Measurements from ENCODE around the gene ZER1.

The ZER1 gene

DNA sequence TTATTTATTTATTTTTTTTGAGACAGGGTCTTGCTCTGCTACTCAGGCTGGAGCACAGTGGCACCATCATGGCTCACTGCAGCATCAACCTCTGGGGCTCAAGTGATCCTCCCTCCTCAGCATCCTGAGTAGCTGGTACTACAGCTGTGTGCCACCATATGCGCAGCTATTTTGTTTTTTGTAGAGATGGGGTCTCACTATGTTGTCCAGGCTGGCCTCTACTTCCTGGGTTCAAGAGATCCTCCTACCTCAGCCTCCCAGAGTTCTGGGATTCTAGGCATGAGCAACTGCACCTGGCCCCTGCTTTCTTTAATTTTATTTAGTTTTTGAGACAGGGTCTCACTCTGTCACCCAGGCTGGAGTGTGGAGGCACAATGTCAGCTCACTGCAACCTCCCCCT is 28.3 kb downstream of the ZER1 start:
- DNase-seq (ENCODE audit: low read depth in 3 of 3, low spot score in 1 of 3), result no peak

DNA sequence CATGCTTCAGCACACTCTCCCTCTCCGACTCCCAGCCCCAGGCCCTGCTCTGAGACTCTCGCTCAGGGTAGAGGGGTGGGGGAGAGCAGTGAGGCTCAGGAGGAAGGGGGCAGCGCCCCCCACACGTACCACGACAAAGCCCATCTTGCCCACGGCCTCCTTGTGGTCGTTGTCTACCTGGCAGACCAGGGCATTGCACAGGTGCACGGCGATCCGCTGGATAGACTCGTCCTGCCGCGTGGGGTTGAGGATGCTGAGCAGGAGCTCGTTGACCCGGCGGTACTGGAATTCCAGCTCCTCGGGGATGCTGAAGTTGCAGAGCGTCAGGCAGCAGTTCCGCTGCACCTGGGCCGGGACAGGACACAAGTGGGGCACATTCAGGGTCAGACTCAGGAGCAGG is 29.3 kb downstream of the ZER1 start:
- DNase-seq (ENCODE audit: low read depth in 3 of 3, low spot score in 1 of 3), result no peak

DNA sequence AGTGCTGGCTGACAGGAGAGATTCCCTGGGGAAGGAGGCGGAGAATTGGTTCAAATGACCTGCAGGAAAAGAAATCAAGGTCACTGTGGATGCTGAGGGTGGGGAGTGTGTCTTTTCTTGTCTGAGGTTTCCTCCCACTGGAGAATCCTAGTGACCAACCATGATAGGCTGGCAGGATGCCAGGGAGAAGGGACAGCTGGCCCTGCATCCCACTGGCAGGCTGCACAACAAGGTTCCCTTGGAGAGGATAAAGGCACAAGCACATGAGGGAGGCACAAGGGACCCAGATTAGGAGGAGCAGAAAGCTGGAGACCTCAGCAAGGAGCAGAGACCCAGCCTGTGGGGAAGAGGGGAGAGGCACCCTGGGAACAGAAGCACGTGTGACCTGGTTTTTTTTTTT is 36.4 kb downstream of the ZER1 start:
- no peak for DNase-seq (ENCODE audit: low read depth in 3 of 3, low spot score in 1 of 3)

DNA sequence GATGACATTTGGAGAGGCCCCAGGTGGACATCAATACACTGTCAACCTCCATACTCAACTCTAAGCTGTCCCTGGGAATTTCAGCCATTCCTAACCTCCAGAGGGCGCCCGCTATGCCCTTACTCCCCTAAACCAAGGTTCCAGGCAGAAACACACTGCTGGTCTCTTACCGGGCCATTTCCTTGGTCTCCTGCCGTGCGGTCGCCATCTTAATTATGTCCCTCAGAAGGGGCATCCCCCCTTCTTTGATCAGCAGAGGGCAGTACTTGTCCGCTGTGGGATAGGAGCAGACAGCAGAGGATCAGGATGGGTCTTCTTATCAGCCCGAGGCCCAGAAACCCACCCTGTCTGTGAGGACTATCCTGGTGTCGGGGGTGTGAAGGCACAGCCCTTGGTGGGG is 38.5 kb downstream of the ZER1 start:
- no peak for DNase-seq (ENCODE audit: low read depth in 3 of 3, low spot score in 1 of 3)

DNA sequence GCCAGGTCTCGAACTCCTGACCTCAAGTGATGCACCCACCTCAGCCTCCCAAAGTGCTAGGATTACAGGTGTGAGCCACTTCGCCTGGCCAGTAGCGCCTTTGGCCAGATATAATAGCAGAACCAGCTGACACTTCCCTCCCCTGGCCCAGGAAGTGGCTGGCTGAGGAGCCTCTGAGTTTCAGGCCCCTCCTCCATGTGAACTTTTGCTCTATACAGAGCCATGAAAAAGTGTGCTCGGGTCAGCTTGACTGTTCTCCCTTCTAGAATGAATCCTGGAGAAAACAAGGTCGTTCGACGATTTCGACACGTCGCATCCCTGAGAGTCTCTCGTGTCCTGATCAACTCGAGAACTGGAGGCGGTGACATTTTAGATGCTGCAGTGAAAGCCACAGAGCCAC is 39.2 kb downstream of the ZER1 start:
- DNase-seq (ENCODE audit: low read depth in 3 of 3, low spot score in 1 of 3), result no peak

DNA sequence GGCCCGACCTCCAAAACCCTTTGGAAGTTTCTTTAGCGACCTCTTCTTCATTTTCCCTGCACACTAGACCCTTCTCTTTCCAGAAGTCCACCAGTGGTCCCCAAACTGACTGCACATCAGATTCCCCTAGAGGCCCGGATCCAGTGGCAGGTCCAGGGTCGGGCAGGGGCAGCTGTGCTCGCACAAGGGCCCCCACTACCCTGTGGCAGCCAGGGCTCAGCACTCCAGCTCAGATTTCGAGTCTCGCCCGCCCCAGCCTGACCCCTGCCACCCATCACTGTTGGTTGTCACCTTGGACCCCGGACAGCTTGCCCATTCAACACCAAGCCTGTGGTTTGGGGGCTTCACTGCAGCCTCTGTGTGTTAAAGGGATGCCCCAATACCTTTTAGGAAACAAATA is 40.0 kb downstream of the ZER1 start:
- no peak for DNase-seq (ENCODE audit: low read depth in 3 of 3, low spot score in 1 of 3)

DNA sequence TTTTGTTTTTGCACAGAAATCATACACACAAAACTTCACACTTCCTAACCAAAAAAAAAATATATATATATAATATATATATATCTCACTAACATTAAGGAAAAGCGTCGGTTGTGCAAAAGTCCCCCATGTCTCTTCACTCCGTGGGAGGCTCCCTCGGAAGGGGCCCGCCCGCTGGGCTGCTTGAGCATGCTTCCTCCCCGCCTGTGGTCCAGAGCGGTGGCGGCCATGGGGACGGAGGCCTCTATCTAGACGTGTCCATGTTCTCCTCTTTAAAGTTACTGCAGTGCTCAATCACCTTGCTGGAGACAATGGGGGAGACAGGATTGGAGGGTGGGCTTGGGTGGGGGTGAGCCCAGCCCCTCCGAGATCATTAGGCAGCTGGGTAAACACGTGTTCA is 40.6 kb downstream of the ZER1 start:
- DNase-seq (ENCODE audit: low read depth in 3 of 3, low spot score in 1 of 3), result no peak

DNA sequence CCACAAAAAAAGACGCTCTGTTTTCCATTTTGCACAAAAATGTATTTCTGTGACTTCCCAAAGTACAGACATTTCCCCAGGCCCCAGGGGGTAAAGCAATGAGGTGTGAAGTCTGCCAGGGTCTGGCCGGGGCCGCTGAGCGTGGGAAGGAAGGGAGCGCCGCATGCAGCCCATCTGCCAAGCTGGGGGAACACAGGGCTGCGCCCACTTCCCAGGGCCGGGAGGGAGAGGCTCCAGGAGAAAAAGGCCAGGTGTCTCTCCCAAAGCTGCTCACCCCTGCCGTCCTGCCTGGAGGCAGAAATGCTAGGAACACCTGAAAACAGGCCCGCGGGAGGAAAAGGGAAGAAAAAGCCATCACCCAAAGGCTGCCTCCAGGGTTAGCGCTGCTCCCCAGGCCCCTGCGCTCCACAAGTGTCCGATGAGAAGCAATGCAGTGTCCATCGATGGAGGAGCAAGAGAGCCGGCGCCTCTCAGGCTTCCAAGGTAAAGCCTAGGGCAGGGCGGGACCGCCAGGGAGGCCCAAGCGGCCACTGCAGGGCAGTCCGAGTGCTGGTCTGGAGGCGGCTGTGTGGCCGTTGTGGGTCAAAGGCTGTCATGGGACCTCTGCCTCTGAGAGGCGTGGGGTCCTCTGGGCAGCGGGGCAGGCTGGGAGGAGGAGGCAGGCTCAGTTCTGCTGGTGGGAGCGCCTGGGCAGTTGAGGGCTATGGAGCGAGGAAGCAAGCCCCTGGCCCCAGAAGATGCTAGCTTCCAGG is 41.8 kb downstream of the ZER1 start:
- no peak for DNase-seq (ENCODE audit: low read depth in 3 of 3, low spot score in 1 of 3)

DNA sequence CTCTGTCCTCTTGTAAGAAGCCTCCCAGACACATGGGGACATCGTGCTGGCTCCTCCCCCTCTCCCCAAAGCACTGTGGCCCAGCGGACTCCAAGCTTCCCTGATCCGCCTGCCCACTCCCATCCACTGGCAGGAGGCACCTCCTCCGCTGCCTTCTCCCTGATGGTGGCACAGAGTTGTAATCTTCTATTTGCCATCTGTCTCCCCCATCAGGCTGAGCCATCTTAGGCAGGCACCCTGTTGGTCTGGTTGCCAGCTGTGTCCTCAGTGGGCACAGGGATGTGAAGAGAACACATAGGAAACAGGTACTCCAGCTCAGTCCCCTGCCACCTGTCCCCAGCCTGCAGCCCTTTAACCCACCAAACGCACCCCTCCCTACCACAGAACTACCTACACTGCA is 42.4 kb downstream of the ZER1 start:
- no peak for DNase-seq (ENCODE audit: low read depth in 3 of 3, low spot score in 1 of 3)

DNA sequence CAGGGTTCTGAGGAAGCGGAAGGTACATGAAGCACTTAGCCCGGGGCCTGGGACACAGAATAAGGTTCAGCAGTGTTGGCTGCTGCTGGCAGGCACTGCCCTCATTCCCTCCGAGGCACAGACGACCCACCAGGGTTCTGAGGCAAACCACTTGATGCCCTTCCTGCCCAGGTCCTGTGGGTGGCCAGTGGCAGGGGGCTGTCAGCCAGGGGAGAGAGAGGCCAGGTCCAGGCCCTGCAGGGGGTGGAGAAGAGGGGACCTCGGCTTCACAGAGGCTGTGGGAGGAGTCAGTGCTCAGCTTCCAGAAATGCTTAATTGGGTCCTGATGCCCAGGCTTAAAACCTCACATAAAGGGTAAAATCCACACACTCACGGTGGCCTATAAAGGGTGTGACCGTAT is 43.4 kb downstream of the ZER1 start:
- no peak for DNase-seq (ENCODE audit: low read depth in 3 of 3, low spot score in 1 of 3)

DNA sequence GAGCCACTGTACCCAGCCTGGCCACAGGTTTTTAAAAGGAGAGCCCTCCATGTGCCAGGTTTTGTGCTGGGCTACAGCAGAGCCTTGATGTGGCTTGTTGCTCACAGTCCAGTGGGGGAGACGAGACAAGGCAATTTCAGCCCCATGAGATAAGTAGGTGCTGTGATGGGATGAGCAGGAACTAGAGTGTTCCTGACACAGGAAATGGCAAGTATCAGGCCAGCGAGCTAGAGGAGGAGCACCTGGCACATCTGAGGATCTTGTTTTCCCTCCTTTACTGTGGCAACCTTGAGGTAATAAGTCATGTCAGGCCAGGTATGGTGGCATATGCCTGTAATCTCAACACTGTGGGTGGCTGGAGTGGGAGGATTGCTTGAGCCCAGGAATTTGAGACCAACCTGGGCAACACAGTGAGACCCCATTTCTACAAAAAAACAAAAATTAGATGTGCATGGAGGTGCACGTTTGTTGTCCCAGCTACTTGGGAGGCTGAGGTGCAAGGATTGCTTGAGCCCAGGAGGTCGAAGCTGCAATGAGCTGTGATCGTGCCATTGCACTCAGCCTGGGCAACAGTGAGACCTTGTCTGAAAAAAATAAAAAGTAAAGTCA is 44.0 kb downstream of the ZER1 start:
- DNase-seq (ENCODE audit: low read depth in 3 of 3, low spot score in 1 of 3), result no peak

DNA sequence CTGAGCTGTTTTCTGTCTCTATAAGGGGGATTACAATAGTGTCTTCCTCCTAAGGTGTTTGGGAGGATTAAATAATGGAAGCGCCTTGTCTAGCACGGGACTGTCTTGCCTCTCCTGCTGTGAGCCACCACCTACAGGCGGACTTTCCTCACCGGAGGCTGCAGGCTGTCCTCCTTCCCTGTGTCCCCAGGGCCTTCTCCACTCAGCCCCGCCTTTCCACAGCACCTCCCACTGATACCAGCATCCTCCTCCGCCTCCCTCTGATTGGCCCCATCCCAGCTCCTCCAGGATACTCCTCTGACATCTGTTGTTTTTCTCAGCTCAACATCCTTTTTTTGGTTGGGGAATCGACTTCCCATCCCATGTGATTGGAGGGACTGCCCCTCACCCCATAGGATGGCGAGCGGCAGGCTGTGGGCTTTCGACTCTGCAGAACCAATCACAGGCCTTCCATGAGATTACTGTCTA is 46.9 kb downstream of the ZER1 start:
- no peak for DNase-seq (ENCODE audit: low read depth in 3 of 3, low spot score in 1 of 3)

DNA sequence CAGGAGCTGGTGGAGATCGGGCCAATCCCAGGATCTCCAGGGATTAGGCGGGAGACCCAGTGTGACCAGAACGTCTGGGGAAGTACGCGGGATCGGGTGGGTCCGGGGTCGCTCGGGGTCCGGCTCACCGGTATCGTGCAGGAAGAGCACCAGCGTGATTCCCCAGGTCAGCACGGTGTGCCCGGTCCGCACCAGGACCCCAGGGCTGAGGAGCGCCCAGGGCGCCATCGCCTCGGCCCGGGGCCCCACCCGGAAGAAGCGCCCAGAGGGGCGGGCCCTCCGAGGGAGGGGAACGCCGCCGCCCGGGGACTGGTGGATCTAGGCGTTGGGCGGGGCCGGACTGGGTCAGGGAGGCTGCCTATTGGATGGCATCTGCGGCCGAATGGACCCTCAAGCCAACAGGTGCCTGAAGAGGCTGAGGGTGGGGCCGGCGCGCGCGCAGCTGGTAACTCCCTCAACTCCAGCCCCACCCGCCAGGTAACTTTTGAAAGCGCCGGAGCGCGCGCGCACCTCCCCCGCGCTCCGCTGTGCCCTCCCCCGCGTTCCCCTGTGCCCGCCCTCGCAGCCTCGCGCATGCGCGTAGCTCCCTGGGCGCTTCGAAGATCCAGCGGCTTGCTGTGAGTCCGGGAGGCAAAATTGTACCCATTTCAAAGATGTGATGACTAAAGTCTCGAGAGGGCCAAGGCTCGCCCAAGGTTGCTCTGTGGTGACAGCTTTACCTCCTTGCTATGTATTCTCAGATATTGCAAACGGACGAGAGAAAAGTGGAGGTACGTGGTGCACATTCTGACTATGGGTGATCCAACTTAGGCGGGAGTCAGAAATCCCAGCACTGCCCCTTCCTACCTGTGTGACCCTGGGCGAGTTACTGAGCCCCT is 47.6 kb downstream of the ZER1 start, which contains the start of gene ZDHHC12:
Gene ZDHHC12 (minus strand): TSS at position 262 of the 878 bp plus-strand sequence. CDS start 34 bp downstream, at position 228.
- DNase-seq (ENCODE audit: low read depth in 3 of 3, low spot score in 1 of 3), result peak; percentile 94 to 99 (median 97)

DNA sequence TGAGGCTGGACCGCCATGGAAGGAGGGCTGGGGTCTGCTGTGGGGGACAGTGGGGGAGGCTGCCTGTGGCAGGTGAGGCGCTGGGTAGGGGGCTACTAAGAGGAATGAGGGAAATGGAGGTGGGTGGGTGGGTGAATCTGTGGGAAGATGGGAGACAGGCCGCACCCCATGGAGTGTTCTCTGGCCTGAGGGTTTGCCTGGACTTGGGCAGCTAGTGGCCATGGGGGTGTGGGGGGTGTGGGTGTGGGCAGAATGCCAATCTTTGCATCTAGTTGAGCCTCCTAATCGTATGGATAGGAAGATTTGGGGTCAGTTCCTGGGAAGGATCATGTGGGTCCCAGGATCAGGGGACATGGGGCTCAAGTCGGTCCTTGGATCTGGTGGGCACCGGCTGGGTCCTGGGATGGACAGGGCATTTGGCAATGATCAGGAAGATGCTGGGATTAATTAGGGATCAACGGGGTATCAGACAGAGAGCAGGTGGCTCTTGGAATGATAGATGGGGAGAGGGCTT is 48.3 kb downstream of the ZER1 start:
- no peak for DNase-seq (ENCODE audit: low read depth in 3 of 3, low spot score in 1 of 3)

DNA sequence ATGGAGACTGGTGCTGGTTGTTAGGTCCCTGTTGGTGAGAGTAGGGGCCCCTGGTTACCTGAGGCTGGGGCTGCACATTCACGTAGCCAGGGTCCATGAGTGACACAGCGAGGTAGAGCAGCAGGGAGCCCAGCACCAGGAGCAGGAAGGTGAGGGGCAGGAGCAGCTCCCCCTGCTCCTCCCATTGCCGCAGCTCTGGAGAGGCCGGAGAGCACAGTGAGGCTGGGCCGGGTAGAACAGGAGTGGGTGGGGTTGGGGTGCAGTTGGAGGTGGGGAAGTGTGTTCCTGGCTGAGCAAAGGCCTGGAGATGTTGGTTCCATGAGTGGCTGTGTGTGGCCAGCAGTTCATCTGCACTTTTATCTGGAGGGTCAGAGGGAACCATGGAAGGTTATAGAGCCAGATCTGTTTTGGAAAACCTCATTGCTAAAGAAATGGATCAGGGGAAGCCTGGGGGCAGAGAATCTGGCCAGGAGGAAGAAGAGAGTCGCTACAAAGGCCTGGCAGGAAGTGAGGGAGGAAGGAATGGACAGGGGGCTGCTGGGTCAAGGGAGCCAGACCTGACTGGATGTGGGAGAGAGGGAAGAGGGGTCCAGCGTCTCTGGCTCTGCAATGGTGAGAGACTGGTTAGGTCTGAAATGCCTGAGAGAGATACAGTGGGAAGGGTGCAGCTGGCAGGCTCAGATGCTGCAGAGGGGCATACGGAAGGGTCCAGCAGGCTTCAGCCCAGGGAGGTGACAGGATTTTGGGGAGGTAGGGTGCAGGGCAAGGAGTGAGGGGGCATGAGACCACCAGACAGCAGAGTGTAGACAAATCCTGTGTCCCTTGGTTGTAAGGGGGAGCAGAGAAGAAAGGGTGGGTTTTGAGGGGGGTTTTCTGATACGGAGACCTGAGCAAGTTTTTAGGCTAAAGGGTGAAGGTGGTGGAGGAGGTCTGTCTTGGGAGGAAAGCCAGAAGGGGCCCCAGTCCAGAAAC is 49.1 kb downstream of the ZER1 start:
- DNase-seq (ENCODE audit: low read depth in 3 of 3, low spot score in 1 of 3), result no peak

DNA sequence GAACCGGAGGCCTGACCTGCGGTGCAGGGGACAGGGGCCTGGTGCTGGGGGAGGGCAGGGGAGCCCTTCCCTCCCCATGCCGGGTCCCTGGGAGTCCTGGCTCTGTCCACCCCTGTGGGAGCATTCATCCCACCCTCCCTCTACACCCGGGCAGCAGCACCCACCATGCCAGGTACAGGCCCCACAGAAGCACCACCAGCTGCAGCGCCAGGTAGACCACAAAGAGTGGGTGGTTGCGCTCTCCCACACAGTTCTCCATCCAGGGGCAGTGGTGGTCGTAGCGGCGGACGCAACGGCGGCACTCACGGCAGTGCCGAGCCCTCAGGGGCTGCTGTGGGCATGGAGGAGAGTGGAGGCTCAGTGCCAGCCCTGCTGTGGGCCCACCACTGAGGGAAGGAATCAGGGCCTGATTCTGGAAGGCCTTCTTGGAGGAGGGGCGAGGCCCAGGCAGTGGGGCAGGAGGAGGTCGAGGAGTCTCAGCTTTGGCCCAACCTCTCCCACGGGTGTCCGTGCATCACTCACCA is 50.2 kb downstream of the ZER1 start:
- no peak for DNase-seq (ENCODE audit: low read depth in 3 of 3, low spot score in 1 of 3)

DNA sequence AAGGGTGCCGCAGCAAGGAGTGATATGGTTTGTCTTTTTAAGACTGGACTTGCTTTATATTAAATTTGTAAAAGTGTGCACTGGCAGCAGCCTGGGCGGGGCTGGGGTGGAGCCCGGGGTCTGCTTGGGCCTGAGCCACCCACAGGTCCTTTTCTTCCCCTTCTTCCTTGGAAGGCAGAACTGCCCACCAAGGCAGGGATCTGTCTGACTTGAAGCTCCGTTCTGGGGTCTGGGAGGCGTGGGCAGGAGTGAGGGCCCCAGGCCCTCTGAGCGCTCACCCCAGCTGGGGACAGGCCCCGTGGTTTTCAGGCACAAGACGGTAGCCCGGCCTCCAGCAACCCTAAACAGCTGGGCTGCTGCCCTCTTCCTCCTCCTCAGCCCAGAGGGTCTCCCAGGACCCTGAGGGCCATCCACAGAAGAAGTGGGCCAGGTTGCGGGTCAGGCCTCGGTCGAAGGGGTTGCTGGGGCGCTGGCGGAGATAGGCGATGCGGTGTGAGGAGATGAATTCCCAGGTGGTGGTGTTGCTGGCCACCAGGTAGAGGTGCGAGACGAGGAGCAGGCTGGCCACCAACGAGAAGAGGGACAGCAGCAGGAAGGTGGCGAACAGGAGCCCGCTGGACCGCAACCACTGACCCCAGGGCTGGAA is 50.8 kb downstream of the ZER1 start:
- no peak for DNase-seq (ENCODE audit: low read depth in 3 of 3, low spot score in 1 of 3)

DNA sequence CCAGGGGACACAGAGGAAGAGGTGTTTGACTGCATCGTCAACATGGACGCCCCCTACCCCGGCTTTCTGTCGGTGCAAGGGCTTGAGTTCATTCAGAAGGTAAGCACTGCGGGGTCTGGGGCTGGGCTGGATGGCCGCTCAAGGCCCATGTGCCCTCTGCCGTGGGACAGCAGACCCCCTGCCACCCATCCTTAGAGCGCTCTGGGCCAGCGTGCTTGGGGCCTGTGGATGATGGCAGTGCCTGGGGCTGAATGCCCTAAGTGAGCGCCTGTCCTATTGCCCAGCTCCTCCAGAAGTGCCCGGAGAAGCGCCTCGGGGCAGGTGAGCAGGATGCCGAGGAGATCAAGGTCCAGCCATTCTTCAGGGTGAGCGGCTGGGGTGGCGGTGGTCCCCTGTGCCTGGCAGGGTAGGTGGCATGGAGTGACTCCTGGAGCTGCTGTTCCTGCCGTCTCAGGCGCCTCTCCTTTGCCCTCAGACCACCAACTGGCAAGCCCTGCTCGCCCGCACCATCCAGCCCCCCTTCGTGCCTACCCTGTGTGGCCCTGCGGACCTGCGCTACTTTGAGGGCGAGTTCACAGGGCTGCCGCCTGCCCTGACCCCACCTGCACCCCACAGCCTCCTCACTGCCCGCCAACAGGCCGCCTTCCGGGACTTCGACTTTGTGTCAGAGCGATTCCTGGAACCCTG is 51.7 kb downstream of the ZER1 start:
- no peak for DNase-seq (ENCODE audit: low read depth in 3 of 3, low spot score in 1 of 3)

DNA sequence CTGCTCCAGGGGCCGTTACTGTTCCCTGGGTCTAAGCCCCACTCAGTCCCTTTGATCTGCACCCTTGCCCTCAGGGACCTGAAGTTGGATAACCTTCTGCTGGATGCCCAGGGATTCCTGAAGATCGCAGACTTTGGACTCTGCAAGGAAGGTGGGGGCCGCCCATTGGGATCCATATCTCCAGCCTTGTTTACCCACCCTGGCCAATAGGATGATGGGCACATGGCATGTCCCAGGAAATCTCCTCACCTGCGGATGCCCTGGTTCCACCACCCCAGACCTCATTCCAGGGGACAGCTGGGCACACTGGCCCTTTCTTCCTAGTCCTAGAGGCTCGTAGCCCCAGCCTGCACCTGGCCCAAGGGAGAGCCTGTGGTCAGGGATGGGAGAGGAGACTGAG is 53.3 kb downstream of the ZER1 start:
- no peak for DNase-seq (ENCODE audit: low read depth in 3 of 3, low spot score in 1 of 3)

Measured in stimulated activated CD4-positive, alpha-beta T cell treated with anti-CD3 and anti-CD28 coated beads, TNF-alpha, amount 100 ng/mL, for 1 hour (primary cell).